LNCAP (cell line): ENCODE results near the gene GALR3.

Experiments
- CTCF ChIP-seq: fragments of 450-650 bp; IDR thresholded peaks from 2 replicates; pipeline ENCODE4 v1.5.1; 2017; ENCODE audit warnings: mild to moderate bottlenecking

The GALR3 gene

GRCh38 chr22:37797874-37798500 lies 25.2 kb upstream of the GALR3 start:
- no peak for TF ChIP-seq CTCF

GRCh38 chr22:37801946-37802309 lies 21.3 kb upstream of the GALR3 start:
- TF ChIP-seq CTCF = no peak

- no peak for TF ChIP-seq CTCF
Measured at GRCh38 chr22:37802310-37803194, 20.6 kb upstream of the GALR3 start.

GRCh38 chr22:37803195-37803638 lies 20.0 kb upstream of the GALR3 start:
- TF ChIP-seq CTCF = no peak

- no peak for TF ChIP-seq CTCF
Measured at GRCh38 chr22:37803639-37804351, 19.4 kb upstream of the GALR3 start.

- no peak for TF ChIP-seq CTCF
Measured at GRCh38 chr22:37804352-37804880, 18.8 kb upstream of the GALR3 start.
